Measurements from ENCODE around the gene RAI2.

RAI2 gene

DNA sequence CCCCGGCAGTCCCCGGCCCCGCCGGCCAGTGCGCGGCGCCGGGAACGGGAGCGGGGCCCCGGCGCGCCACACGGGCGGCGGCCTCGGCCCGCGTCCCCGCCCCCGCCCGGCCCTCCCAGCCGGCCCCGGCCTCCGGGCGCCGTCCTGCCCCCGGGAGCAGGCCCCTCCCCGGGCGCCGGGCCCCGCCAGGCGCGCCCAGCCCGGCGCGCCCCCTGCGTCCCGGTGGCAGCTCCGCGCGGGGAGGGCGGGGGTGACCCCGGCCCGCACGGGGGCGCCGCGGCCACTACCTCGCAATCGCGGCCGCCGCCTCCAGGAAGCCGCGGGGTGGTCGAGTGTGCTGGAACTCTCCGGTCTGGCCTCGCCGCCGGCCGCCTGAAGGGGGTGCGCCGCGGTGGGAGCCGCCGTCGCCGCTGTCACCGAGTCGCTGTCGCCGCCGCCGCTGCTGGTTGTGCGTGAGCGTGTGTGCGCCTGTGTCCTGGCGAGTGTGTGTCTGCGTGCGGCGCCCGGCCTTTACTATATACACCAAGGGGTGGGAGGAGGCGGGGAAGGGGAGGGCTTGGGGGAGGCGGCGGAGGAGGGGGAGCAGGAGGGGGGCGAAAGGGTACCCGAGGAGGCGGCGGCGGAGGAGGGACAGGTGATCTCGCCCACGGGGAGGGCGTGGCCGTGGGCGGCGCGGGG, at the start of gene RAI2:
TSS of gene RAI2 (minus strand) at position 488 of the 678 bp plus-strand sequence. CDS start 59,288 bp downstream, outside the sequence.
- TF ChIP-seq GATA3 (IDR thresholded peaks at IDR 0.05; ENCODE audit: low read depth, low read length) (no peak), GATA2 (IDR thresholded peaks at IDR 0.05; ENCODE audit: low read depth, low read length) (no peak)

DNA sequence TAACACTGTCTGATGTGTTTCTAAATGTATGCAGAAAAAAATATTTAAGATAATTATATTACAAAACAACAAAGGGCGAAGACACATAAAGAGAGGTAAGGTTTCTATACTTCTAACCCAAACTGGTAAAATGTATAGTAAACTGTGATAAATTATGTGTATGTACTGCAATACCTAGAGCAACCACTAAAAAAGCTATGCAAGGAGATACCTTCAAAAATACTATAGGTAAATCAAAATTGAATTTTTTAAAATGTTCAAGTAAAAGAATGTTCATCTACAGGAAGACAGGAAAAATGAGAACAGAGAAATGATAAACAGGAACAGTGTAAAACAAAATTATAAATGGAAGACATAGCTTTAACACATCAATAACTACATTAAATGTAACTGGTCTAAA, 27.3 kb upstream of the RAI2 start:
- TF ChIP-seq GATA2 (IDR thresholded peaks at IDR 0.05; ENCODE audit: low read depth, low read length) (no peak), GATA3 (IDR thresholded peaks at IDR 0.05; ENCODE audit: low read depth, low read length) (no peak)

DNA sequence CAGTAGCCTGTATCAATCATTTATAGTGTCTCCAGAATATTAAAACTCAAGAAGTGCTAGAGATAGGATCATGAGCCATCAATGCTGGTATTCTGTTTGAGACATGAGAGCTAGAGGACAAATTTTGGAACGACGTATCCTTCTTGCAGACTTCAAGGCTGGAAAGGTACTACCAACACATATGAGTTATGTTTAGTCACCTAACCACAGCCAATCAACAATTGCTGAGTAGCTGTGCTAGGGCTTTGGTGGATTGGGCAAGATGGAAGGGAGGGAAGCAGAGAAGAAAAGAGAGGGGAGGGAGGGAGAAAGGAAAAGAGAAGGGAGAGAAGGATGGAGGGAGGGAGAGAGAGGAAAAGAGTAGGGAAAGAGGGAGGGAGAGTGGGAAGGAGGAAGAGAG, 21.6 kb upstream of the RAI2 start:
- TF ChIP-seq GATA3 (IDR thresholded peaks at IDR 0.05; ENCODE audit: low read depth, low read length) (no peak), GATA2 (IDR thresholded peaks at IDR 0.05; ENCODE audit: low read depth, low read length) (no peak)

DNA sequence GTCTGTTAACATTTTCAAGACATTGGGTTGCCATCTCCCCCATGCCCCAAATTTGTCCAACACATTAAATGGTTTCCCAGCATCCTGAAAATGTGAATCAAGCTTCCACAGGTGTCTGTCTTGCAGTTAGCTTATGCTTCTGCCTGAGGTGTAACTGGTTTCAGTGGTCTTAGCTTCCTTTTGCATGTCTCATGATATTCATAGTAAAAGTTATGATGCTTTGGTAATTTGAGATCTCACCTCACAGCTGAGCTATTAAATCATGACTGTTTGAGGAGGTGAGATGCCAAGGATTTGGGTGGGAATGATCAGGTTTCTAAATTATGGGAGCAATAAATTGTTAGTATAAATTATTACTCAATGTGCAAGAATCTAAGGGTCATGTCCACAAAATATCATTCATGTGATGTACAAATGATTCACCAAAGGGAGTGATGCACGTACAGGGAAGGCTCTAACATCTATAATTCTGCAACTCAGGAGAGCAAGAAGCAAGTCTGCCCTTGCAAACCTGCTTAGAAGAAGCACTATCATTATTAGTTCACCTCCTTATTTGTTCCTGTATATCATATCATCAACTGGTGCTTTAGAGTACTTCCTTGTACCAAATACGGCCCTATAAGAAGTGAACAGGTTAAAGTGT, 17.1 kb upstream of the RAI2 start:
- no peak for TF ChIP-seq GATA3 (IDR thresholded peaks at IDR 0.05; ENCODE audit: low read depth, low read length)
- TF ChIP-seq GATA2 (IDR thresholded peaks at IDR 0.05; ENCODE audit: low read depth, low read length) = no peak

DNA sequence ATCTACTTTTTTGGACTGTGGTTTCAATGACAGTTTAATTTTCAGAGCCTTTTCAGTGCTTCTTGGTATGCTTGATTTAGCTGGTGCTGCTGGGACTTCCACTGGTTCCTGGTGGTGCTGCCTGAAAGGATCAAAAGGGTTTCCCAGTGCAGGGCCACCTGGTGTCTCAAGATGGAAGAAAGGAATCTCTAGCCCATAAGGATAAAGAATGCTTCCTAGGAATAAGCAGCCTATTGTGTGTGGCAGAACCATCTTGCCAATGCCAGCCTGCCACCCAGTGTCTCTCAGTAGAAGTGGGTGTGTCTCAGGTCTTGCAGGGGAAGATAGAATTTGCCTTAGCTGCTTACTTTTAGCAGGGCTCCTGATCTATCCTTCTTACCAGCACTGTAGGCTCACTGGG, 15.0 kb upstream of the RAI2 start:
- TF ChIP-seq GATA2 (IDR thresholded peaks at IDR 0.05; ENCODE audit: low read depth, low read length) (no peak), GATA3 (IDR thresholded peaks at IDR 0.05; ENCODE audit: low read depth, low read length) (no peak)

DNA sequence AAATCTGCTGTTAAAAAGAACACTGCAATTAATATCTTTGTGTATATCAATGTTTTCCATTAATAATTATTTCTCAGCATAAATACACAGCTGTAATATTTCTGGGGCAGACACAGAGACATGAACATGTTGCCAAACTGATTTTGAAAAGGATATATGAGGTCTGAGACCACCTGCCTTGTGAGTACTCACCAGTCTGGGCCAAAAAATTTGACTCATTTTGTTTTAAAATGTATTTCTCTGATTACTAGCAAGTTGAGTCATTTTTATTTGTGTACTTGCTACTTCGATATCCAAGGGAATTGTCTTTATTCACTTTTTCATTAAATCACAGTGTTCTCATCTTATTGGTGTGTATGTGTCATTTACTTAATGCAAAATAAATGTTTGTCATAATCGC, 8.5 kb upstream of the RAI2 start:
- TF ChIP-seq GATA2 (IDR thresholded peaks at IDR 0.05; ENCODE audit: low read depth, low read length) = no peak
- TF ChIP-seq GATA3 (IDR thresholded peaks at IDR 0.05; ENCODE audit: low read depth, low read length) = no peak

DNA sequence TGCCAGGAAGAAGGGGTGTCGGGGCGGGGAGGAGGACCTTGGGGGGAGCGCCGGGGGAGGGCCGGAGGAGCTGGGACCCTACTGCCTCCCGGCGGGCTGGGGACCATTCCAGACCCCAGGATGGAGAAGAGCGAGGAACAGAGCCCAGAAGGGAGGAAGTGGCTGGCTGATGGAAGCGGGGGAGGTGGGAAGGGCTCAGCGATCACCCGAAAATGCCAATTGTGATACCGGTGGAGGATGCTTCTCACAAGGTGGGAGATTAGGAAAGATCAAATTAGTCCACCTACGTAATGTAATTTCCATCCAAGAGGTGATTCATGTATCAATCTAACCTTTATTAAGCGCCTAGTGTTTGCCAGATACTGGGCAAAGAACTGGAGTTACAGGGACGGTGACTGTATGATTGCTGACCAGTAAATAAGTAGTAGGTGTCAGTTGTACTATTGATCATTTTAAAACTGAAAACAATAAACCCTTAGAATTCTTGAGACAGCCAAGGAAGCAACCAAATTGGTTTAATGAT, 452 bp upstream of the RAI2 start:
- no peak for TF ChIP-seq GATA3 (IDR thresholded peaks at IDR 0.05; ENCODE audit: low read depth, low read length)
- TF ChIP-seq GATA2 (IDR thresholded peaks at IDR 0.05; ENCODE audit: low read depth, low read length) = no peak

DNA sequence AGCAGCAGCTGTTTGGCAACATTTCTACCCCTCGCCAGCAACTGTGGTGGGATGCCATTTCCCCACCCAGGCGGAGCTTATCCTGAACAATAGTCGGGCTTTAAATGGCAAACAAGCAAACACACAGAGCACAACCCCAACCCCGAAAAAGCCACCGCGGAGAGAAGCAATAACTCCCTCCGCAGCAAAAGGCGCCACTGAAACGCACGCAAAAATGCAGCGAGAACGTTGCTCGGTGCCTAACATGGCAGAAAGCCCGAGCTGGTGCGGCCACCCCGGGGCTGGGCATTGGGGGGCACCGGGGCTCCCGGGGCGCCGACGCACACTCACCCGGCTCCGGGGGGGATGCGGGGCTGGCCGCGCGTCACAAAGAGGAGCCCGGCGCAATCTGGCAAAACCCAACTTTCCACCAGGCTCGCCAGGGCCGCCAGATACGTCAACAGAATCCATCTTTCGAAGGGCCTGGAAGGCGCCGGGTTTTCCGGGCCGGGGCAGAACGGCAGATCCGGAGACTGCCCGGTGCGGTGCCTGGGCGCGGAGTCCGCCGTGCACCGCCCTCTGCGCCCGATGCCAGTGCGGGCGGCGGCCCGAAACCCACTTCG, 818 bp downstream of the RAI2 start:
- TF ChIP-seq GATA2 (IDR thresholded peaks at IDR 0.05; ENCODE audit: low read depth, low read length) (no peak), GATA3 (IDR thresholded peaks at IDR 0.05; ENCODE audit: low read depth, low read length) (no peak)

DNA sequence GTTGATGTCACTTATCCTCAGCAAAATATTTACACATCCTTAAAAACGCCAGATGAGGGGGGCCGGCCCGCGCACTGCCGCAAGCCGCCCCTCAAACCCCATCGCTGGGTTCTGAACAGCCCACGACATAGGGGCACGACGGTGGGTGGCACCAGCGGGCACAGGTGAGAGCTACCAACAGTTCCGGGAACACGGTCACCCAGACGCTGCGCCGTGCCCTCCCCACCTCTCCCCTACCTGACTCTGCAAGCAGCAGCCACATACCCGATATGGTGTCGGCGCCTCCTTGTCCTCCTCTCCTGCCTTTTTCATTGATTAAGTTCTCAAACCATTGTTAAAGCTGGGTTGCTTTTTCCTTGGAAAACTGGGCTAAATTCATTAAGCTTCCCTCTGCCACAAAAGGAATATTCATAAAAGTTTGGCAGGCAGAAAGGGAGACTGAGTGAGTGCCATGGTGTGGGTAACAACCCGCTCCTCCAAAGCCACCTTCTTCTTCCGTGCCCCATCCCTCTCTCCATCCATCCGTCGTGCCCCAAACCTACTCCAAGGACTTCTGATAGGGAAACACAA, 1.4 kb downstream of the RAI2 start:
- TF ChIP-seq GATA2 (IDR thresholded peaks at IDR 0.05; ENCODE audit: low read depth, low read length) = no peak
- no peak for TF ChIP-seq GATA3 (IDR thresholded peaks at IDR 0.05; ENCODE audit: low read depth, low read length)

DNA sequence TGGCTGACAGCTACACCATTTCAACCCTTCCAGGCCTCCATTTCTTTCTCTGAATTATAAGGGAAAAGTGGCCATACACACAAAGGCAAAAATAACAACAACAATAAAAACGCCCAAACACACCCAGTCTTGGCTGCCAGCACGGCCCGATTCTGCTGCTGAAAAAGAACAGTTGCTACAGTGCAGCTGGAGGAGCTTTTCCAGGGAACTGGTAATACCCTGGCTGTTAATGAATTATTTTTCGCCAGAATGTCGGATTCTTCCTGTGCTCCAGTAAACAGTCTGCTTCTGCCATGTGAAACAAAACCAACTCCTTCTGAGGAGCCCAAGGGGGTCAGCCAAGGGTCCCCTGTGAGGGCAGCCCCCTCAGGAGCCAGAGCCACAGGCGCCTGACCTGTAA, 6.6 kb downstream of the RAI2 start:
- no peak for TF ChIP-seq GATA2 (IDR thresholded peaks at IDR 0.05; ENCODE audit: low read depth, low read length)
- no peak for TF ChIP-seq GATA3 (IDR thresholded peaks at IDR 0.05; ENCODE audit: low read depth, low read length)

DNA sequence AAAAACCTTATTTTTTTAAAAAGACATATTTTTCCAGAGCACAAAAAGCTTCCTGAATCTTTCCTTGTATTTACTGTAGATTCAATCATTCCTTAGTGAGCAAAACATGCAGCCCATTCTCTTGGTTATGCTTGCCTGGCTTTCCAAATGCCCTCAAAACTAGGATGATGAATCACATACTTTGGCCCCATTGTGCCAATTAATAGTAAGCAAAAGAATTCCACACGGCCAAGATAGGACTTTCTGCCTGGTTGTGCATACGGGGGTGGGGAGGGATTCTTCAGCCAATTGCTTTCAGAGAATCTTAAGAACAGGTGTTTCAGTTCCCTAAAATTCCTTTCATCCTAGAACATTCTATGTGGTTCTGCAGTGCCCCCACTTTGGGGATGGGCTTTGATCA, 7.0 kb downstream of the RAI2 start:
- no peak for TF ChIP-seq GATA2 (IDR thresholded peaks at IDR 0.05; ENCODE audit: low read depth, low read length)

DNA sequence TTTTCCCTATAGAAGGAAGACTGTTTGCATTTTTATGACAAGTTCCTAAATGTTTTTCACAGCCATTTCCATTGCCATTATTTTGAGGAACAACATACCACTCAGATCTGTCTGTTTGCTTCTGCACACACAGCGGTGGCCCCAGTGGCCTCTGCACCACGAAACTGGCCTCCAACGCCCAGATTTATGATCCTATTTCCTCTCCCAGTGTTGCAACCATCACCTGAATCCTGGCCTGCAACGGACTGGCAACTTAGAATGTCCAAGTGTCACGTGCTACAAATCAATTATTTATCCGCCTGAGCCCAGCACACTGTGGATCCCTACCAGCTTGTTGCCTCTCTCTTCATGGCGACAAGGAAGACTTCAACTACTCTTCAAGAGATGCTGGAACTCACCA, 9.2 kb downstream of the RAI2 start:
- TF ChIP-seq GATA3 (IDR thresholded peaks at IDR 0.05; ENCODE audit: low read depth, low read length) (no peak), GATA2 (IDR thresholded peaks at IDR 0.05; ENCODE audit: low read depth, low read length) (no peak)

DNA sequence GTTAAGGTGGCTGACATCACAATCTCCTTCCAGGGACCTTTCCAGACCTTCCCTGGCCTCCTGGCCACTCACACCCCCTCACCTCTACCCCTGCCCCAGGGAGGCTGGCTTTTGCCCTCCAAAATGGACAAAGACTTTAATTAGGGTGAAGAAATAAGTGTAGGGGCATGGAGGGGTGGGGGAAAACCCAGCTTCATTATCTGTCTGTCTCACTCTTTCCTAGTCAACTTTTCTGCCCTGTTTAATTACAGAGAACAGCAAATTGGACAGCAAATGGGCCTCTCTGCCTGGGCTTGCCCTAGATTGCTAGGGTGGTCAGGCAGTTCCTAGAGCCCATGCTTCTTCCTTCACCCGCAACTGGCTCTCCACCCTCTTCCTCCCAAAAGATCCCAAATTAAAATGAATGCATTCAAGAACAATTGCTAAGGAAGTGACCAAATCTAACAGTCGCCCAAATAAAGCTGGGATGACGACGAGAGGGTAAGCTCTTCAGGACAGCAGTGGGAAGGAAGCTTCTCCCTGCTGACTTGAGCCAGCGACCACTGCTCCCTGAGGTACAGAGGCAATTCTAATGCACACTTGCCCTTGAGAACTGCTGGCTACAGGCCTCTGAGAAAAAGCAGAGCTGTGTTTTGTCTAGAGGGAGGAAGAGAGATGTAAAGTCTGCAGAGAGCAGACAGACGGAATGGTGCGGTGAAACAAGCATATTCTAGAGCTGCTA, 12.4 kb downstream of the RAI2 start:
- TF ChIP-seq GATA3 (IDR thresholded peaks at IDR 0.05; ENCODE audit: low read depth, low read length) (no peak), GATA2 (IDR thresholded peaks at IDR 0.05; ENCODE audit: low read depth, low read length) (no peak)

DNA sequence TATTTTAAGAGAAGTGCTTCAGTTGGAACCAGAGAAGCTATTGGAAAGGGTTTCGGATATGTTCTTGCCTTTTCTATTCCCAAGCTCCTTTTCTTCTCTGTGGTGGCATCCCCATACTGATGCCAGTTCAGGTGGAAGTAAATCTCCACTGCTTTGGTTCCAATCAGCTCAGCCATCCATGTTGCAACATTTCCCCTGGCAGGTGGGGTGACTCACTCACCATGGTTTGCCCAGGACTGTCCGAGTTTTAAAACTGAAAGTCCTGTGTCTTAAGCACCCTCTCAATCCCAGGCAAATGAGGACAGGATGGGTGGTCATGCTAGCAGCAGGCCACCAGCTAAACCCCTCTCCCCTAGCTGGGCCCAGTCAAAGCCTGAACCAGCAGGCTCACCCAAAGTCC, 15.1 kb downstream of the RAI2 start:
- TF ChIP-seq GATA2 (IDR thresholded peaks at IDR 0.05; ENCODE audit: low read depth, low read length) (no peak), GATA3 (IDR thresholded peaks at IDR 0.05; ENCODE audit: low read depth, low read length) (no peak)
